C4-2B (cell line): ENCODE data around the gene TSPEAR.
A peak's percentile ranks its signal among the peaks of the same experiment; 100 is the strongest.

Experiments
- ZFX ChIP-seq: fragments of 450-650 bp; IDR thresholded peaks from 2 replicates; pipeline ENCODE4 v1.6.1; 2017
- TF ChIP-seq, protein P1 (sequence below): fragments of 450-650 bp; conservative IDR thresholded peaks from 2 replicates; pipeline ENCODE4 v1.5.1; 2017; ENCODE audit warnings: mild to moderate bottlenecking

DNA sequence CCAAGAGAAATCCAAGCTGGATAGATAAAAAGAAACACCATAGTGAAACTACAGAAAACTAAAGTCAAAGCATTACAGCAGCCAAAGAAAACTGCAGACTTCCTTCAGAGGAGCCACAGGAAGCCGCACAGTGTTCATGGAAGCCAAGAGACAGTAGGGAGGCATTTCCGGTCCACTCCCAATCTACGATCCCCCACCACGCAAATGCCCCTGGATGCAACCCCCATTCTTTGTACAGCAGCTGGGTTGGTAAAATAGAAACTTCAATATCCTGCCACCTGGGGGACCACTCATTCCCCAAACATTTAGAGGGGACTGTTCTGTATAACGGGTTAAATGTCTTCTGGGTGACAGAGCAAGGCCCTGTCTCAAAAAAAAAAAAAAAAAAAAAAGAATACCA is 43.9 kb upstream of the TSPEAR start:
- TF ChIP-seq, protein P1, sequence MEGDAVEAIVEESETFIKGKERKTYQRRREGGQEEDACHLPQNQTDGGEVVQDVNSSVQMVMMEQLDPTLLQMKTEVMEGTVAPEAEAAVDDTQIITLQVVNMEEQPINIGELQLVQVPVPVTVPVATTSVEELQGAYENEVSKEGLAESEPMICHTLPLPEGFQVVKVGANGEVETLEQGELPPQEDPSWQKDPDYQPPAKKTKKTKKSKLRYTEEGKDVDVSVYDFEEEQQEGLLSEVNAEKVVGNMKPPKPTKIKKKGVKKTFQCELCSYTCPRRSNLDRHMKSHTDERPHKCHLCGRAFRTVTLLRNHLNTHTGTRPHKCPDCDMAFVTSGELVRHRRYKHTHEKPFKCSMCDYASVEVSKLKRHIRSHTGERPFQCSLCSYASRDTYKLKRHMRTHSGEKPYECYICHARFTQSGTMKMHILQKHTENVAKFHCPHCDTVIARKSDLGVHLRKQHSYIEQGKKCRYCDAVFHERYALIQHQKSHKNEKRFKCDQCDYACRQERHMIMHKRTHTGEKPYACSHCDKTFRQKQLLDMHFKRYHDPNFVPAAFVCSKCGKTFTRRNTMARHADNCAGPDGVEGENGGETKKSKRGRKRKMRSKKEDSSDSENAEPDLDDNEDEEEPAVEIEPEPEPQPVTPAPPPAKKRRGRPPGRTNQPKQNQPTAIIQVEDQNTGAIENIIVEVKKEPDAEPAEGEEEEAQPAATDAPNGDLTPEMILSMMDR = peak; percentile 48
- TF ChIP-seq ZFX = no peak
